ENCODE measurements around the gene TEX2. TPM values are rescaled to one million over a fixed set of nuclear protein-coding genes. Genes with fewer than 3 reads are reported as not detected.

TEX2 gene
- total RNA-seq, 1 experiment from 2014 or later: 20.1 TPM

GRCh38 chr17:64270885-64271284 lies 7.8 kb upstream of the TEX2 start:
- no peak for DNase-seq (ENCODE audit: low read depth, low spot score)

GRCh38 chr17:64269687-64270649 lies 6.9 kb upstream of the TEX2 start:
- no peaks in the 10 kb centered on the region for H3K4me1 ChIP-seq (ENCODE audit: control insufficient read depth, insufficient read depth, low read length)
- no peak overlapping the region for H3K4me3 ChIP-seq (ENCODE audit: low read depth in 2 of 2, low read length in 2 of 2)
- H3K36me3 ChIP-seq (ENCODE audit: control insufficient read depth, insufficient read depth, low read length): no peaks in the 10 kb centered on the region
- DNase-seq (ENCODE audit: low read depth, low spot score) (no peak), ATAC-seq (no peak)
- H3K27me3 ChIP-seq (ENCODE audit: control insufficient read depth, insufficient read depth, low read length): no peaks in the 10 kb centered on the region
- CTCF ChIA-PET: no interaction called here
- POLR2A ChIA-PET: no interaction called here
- no peaks in the 10 kb centered on the region for H3K9me3 ChIP-seq (ENCODE audit: control insufficient read depth, insufficient read depth, low read depth, low read length)
- BruUV-seq (replicated peaks): no TSS peak
- H3K27ac ChIP-seq (ENCODE audit: low read length): no peak overlapping the region
- intact Hi-C loops (cut with micrococcal nuclease; ENCODE audit: unreplicated experiment) (no loop called here), in situ Hi-C loops (cut with HindIII; ENCODE audit: low pct_unique_long_range_greater_than_20kb, low sequenced_read_pairs) (no loop called here)
- no peak for TF ChIP-seq CTCF (IDR thresholded peaks at IDR 0.05)
- TF ChIP-seq SIN3A (IDR thresholded peaks at IDR 0.05; ENCODE audit: borderline replicate concordance, insufficient read depth, low read depth, low read length): no peak
- no peak for TF ChIP-seq REST (IDR thresholded peaks at IDR 0.05; ENCODE audit: insufficient read depth in 1 of 2, low read depth in 2 of 2, low read length in 1 of 2)
- no peak for TF ChIP-seq TCF7L2 (IDR thresholded peaks at IDR 0.05; ENCODE audit: low read depth, low read length)

More at GRCh38 chr17:64270885-64271284, 7.8 kb upstream of the TEX2 start:
- in situ Hi-C loops (cut with HindIII; ENCODE audit: low pct_unique_long_range_greater_than_20kb, low sequenced_read_pairs): no loop called here
- H3K27me3 ChIP-seq (ENCODE audit: control insufficient read depth, insufficient read depth, low read length): no peaks in the 10 kb centered on the region
- ATAC-seq: no peak
- no peaks in the 10 kb centered on the region for H3K36me3 ChIP-seq (ENCODE audit: control insufficient read depth, insufficient read depth, low read length)
- H3K27ac ChIP-seq (ENCODE audit: low read length): no peak overlapping the region
- H3K4me1 ChIP-seq (ENCODE audit: control insufficient read depth, insufficient read depth, low read length): no peaks in the 10 kb centered on the region
- TF ChIP-seq TCF7L2 (IDR thresholded peaks at IDR 0.05; ENCODE audit: low read depth, low read length) (no peak), SIN3A (IDR thresholded peaks at IDR 0.05; ENCODE audit: borderline replicate concordance, insufficient read depth, low read depth, low read length) (no peak), CTCF (IDR thresholded peaks at IDR 0.05) (no peak), REST (IDR thresholded peaks at IDR 0.05; ENCODE audit: insufficient read depth in 1 of 2, low read depth in 2 of 2, low read length in 1 of 2) (no peak), POLR2AphosphoS5 (IDR thresholded peaks at IDR 0.05; ENCODE audit: low read depth, low read length) (no peak)
- H3K4me3 ChIP-seq (ENCODE audit: low read depth in 2 of 2, low read length in 2 of 2): no peak overlapping the region
- POLR2A ChIA-PET: no interaction called here
- CTCF ChIA-PET: no interaction called here
- BruUV-seq (replicated peaks): no TSS peak
- intact Hi-C loops (cut with micrococcal nuclease; ENCODE audit: unreplicated experiment): no loop called here
- no peaks in the 10 kb centered on the region for H3K9me3 ChIP-seq (ENCODE audit: control insufficient read depth, insufficient read depth, low read depth, low read length)

All from Panc1 (cell line).